Right lobe of liver (tissue), 4 donors: ENCODE data around the gene CEP85L.

ENCODE experiments used
- CTCF ChIP-seq, 4 donors: fragments of 200-600 bp in 3 of 4; fragments of 450-650 bp in 1 of 4; IDR thresholded peaks; one replicate each; pipeline versions ENCODE4 v1.5.1 to v1.8.0; 2016 to 2022; ENCODE audit warnings: antibody characterized with exemption in 4 of 4, mild to moderate bottlenecking in 2 of 4
- POLR2A ChIP-seq: fragments of 450-650 bp; IDR thresholded peaks from one replicate; pipeline ENCODE4 v1.6.1; 2017; ENCODE audit warnings: antibody characterized with exemption, mild to moderate bottlenecking
- donor health status: DM: no; HTN: no; CAD: no.
- donor health status: DM: no; HTN: no; CAD: no.
- donor health status: DM: no; HTN: yes; CAD: no.

GRCh38 chr6:118638288-118638687, 13.1 kb downstream of the CEP85L start:
- TF ChIP-seq POLR2A (no peak), CTCF (IDR thresholded peaks at IDR 0.05) (no peak)
